ENCODE data around the gene SAMD3. TPM values are rescaled to one million over a fixed set of nuclear protein-coding genes. Genes with fewer than 3 reads are reported as not detected.

The SAMD3 gene
- total RNA-seq, 1 experiment from 2014 or later, result 7.5 TPM

GRCh38 chr6:130189531-130190397 lies 33.0 kb downstream of the SAMD3 start:
- TF ChIP-seq MAX (IDR thresholded peaks at IDR 0.05), result no peak
- TF ChIP-seq POLR2AphosphoS5 (IDR thresholded peaks at IDR 0.05; ENCODE audit: low read depth, low read length), result no peak
- TF ChIP-seq CBX3 (IDR thresholded peaks at IDR 0.05; ENCODE audit: low read depth), result no peak
- no peak for TF ChIP-seq CTCF (IDR thresholded peaks at IDR 0.05 in 2 of 3, conservative IDR thresholded peaks at IDR 0.05 in 1 of 3; ENCODE audit: borderline replicate concordance in 1 of 3, insufficient read depth in 1 of 3, low read depth in 2 of 3, low read length in 2 of 3)
- TF ChIP-seq EZH2phosphoT487 (IDR thresholded peaks at IDR 0.05; ENCODE audit: borderline replicate concordance), result no peak
- TF ChIP-seq EGR1 (IDR thresholded peaks at IDR 0.05; ENCODE audit: low read depth), result no peak
- no peak for TF ChIP-seq SP1 (IDR thresholded peaks at IDR 0.05; ENCODE audit: low read depth)
- TF ChIP-seq YY1 (IDR thresholded peaks at IDR 0.05; ENCODE audit: extremely low read depth, insufficient replicate concordance, low read depth, low read length), result no peak
- POLR2A ChIA-PET, result no interaction called here
- BruUV-seq (replicated peaks), result no TSS peak

More at GRCh38 chr6:130189531-130190397, 33.0 kb downstream of the SAMD3 start:
- intact Hi-C loops (cut with micrococcal nuclease), result no loop called here
- no peaks in the 10 kb centered on the region for H3K9me2 ChIP-seq (ENCODE audit: insufficient read depth)
- no peak overlapping the region for H3K4me3 ChIP-seq (replicated peaks in 1 of 2; ENCODE audit: low read depth in 1 of 2, low read length in 2 of 2)
- H3K4me1 ChIP-seq (ENCODE audit: control insufficient read depth in 1 of 2, insufficient read depth in 2 of 2, low read length in 2 of 2), result no peaks in the 10 kb centered on the region
- DNase-seq (ENCODE audit: low read depth, low spot score) (no peak), ATAC-seq (no peak)
- H3K27ac ChIP-seq (ENCODE audit: low read depth, low read length), result no peak overlapping the region
- H2AFZ ChIP-seq (ENCODE audit: low read depth, low read length, poor library complexity, severe bottlenecking), result no peak overlapping the region
- CTCF ChIA-PET, result no interaction called here
- no peak overlapping the region for H3K9ac ChIP-seq (ENCODE audit: low read length)
- H3K4me2 ChIP-seq (ENCODE audit: low read length), result no peak overlapping the region
- no peaks in the 10 kb centered on the region for H3K9me3 ChIP-seq (ENCODE audit: control insufficient read depth in 1 of 2, insufficient read depth in 1 of 2, low read depth in 1 of 2, low read length in 2 of 2)
- no peaks in the 10 kb centered on the region for H4K20me1 ChIP-seq (ENCODE audit: insufficient read depth)
- RAD21 ChIA-PET (ENCODE audit: low non-redundant PET in 1 of 2, low total read pairs in 2 of 2, uncharacterized antibody in 2 of 2, unreplicated experiment in 2 of 2), result no interaction called here
- no peaks in the 10 kb centered on the region for H3K27me3 ChIP-seq (ENCODE audit: insufficient read depth, low read length)
- no peaks in the 10 kb centered on the region for H3K79me2 ChIP-seq (ENCODE audit: insufficient read depth, low read length)
- no peaks in the 10 kb centered on the region for H3K36me3 ChIP-seq (ENCODE audit: control insufficient read depth in 1 of 2, insufficient read depth in 2 of 2, low read length in 2 of 2)

Data from HCT116 (cell line).